WTC11 (cell line): ENCODE data around the gene ARHGAP22. TPM values are rescaled to one million over a fixed set of nuclear protein-coding genes. Genes with fewer than 3 reads are reported as not detected.

ENCODE experiments used
- ATAC-seq: fragments of 200-7000 bp; cut with Tn5 transposase; 2 replicates; pipeline ENCODE4 v1.10.0; 2021; ENCODE audit warnings: mild to moderate bottlenecking, moderate library complexity
- CTCF ChIA-PET: fragments of 300-600 bp; sonication (Branson Sonifier 250); formaldehyde crosslinking; loops from one replicate; lab custom pipeline; 2021; ENCODE audit warnings: antibody characterized with exemption; lab: Charles Lee
- POLR2A ChIA-PET: fragments of 350-600 bp; sonication (Branson Sonifier 250); formaldehyde crosslinking; loops from one replicate; lab custom pipeline; 2021; ENCODE audit warnings: antibody characterized with exemption; lab: Charles Lee
- DNase-seq: peaks from one replicate; pipeline ENCODE4 v3.0.0; 2021; ENCODE audit warnings: low spot score
- H3K27ac Mint-ChIP-seq: 2 replicates; pipeline ENCODE4 v1.8.0; 2021; ENCODE audit warnings: mixed read lengths
- H3K27me3 Mint-ChIP-seq: 2 replicates; pipeline ENCODE4 v1.8.0; 2021; ENCODE audit warnings: low read depth, mild to moderate bottlenecking, moderate library complexity, mixed read lengths
- H3K36me3 Mint-ChIP-seq: 2 replicates; pipeline ENCODE4 v1.8.0; 2021; ENCODE audit warnings: mixed read lengths
- H3K4me1 Mint-ChIP-seq: 2 replicates; pipeline ENCODE4 v1.8.0; 2022; ENCODE audit warnings: mixed read lengths
- H3K4me3 Mint-ChIP-seq: 2 replicates; pipeline ENCODE4 v1.8.0; 2021; ENCODE audit warnings: mild to moderate bottlenecking, moderate library complexity, mixed read lengths
- H3K9me3 Mint-ChIP-seq: 2 replicates; pipeline ENCODE4 v1.8.0; 2021; ENCODE audit warnings: mixed read lengths
- GABPB1 ChIP-seq: sonication (generic); formaldehyde crosslinking; IDR thresholded peaks from 2 replicates; pipeline ENCODE4 v1.8.1; 2023; ENCODE audit warnings: mild to moderate bottlenecking, missing genetic modification reagents
- NFE2L1 ChIP-seq: sonication (generic); formaldehyde crosslinking; IDR thresholded peaks from 2 replicates; pipeline ENCODE4 v1.8.1; 2023; ENCODE audit warnings: missing genetic modification reagents
- NR3C1 ChIP-seq: sonication (generic); formaldehyde crosslinking; conservative IDR thresholded peaks from 2 replicates; pipeline ENCODE4 v1.8.1; 2023; ENCODE audit warnings: low read depth, mild to moderate bottlenecking, missing genetic modification reagents
- SMAD4 ChIP-seq: sonication (generic); formaldehyde crosslinking; IDR thresholded peaks from 2 replicates; pipeline ENCODE4 v1.8.0; 2022; ENCODE audit warnings: mild to moderate bottlenecking, missing genetic modification reagents
- SOX15 ChIP-seq: fragments of 250-450 bp; sonication (Bioruptor Pico); IDR thresholded peaks from 2 replicates; pipeline ENCODE4 v1.9.0; 2021; ENCODE audit warnings: mild to moderate bottlenecking
- TEAD1 ChIP-seq: sonication (generic); formaldehyde crosslinking; IDR thresholded peaks from 2 replicates; pipeline ENCODE4 v1.8.0; 2022; ENCODE audit warnings: mild to moderate bottlenecking, missing genetic modification reagents
- TEAD4 ChIP-seq: sonication (generic); formaldehyde crosslinking; IDR thresholded peaks from 2 replicates; pipeline ENCODE4 v1.8.0; 2022; ENCODE audit warnings: mild to moderate bottlenecking, missing genetic modification reagents
- TP53 ChIP-seq: sonication (generic); formaldehyde crosslinking; IDR thresholded peaks from 2 replicates; pipeline ENCODE4 v1.8.1; 2023; ENCODE audit warnings: mild to moderate bottlenecking, missing genetic modification reagents
- ZNF121 ChIP-seq: sonication (generic); formaldehyde crosslinking; IDR thresholded peaks from 2 replicates; pipeline ENCODE4 v1.8.0; 2023; ENCODE audit warnings: missing genetic modification reagents
- ZNF138 ChIP-seq: sonication (generic); formaldehyde crosslinking; conservative IDR thresholded peaks from 2 replicates; pipeline ENCODE4 v1.8.1; 2022; ENCODE audit warnings: mild to moderate bottlenecking, moderate library complexity, missing genetic modification reagents
- ZNF263 ChIP-seq: sonication (generic); formaldehyde crosslinking; IDR thresholded peaks from 2 replicates; pipeline ENCODE4 v1.8.1; 2022; ENCODE audit warnings: low read depth, mild to moderate bottlenecking, moderate library complexity, missing genetic modification reagents
- ZNF423 ChIP-seq: fragments of 250-450 bp; sonication (Bioruptor Pico); IDR thresholded peaks from 2 replicates; pipeline ENCODE4 v2.1.2; 2022; ENCODE audit warnings: mild to moderate bottlenecking, moderate library complexity
- total RNA-seq: library from RNA; stranded (reverse); gene quantifications from 3 replicates; pipeline ENCODE4 v1.2.3, GENCODE V29; 2021
- TF ChIP-seq, protein P1 (sequence below): sonication (generic); formaldehyde crosslinking; IDR thresholded peaks from 2 replicates; pipeline ENCODE4 v1.8.1; 2023; ENCODE audit warnings: mild to moderate bottlenecking, missing genetic modification reagents
- TF ChIP-seq, protein P2 (sequence below): sonication (generic); formaldehyde crosslinking; IDR thresholded peaks from 2 replicates; pipeline ENCODE4 v1.8.1; 2023; ENCODE audit warnings: mild to moderate bottlenecking, moderate library complexity, missing genetic modification reagents
- TF ChIP-seq, protein P3 (sequence below): sonication (generic); formaldehyde crosslinking; IDR thresholded peaks from 2 replicates; pipeline ENCODE4 v1.8.0; 2022; ENCODE audit warnings: mild to moderate bottlenecking, missing genetic modification reagents
- TF ChIP-seq, protein P4 (sequence below): sonication (generic); formaldehyde crosslinking; IDR thresholded peaks from 2 replicates; pipeline ENCODE4 v1.8.1; 2023; ENCODE audit warnings: mild to moderate bottlenecking, missing genetic modification reagents, moderate library complexity
- TF ChIP-seq, protein P5 (sequence below): fragments of 250-450 bp; sonication (Bioruptor Pico); IDR thresholded peaks from 2 replicates; pipeline ENCODE4 v1.9.0; 2021; ENCODE audit warnings: moderate library complexity, mild to moderate bottlenecking, inconsistent platforms, borderline replicate concordance
- TF ChIP-seq, protein P6 (sequence below): sonication (generic); formaldehyde crosslinking; IDR thresholded peaks from 2 replicates; pipeline ENCODE4 v1.8.1; 2022; ENCODE audit warnings: mild to moderate bottlenecking, moderate library complexity, missing genetic modification reagents
- TF ChIP-seq, protein P7 (sequence below): fragments of 250-450 bp; sonication (Bioruptor Pico); IDR thresholded peaks from 2 replicates; pipeline ENCODE4 v1.9.0; 2021; ENCODE audit warnings: mild to moderate bottlenecking, borderline replicate concordance
- TF ChIP-seq, protein P8 (sequence below): sonication (generic); formaldehyde crosslinking; IDR thresholded peaks from 2 replicates; pipeline ENCODE4 v1.8.1; 2022; ENCODE audit warnings: missing genetic modification reagents, borderline replicate concordance
- TF ChIP-seq, protein P9 (sequence below): fragments of 250-450 bp; sonication (Bioruptor Pico); IDR thresholded peaks from 2 replicates; pipeline ENCODE4 v2.1.2; 2022; ENCODE audit warnings: mild to moderate bottlenecking, moderate library complexity

Gene ARHGAP22
- total RNA-seq, 1 experiment from 2014 or later, result 8.6 TPM

DNA sequence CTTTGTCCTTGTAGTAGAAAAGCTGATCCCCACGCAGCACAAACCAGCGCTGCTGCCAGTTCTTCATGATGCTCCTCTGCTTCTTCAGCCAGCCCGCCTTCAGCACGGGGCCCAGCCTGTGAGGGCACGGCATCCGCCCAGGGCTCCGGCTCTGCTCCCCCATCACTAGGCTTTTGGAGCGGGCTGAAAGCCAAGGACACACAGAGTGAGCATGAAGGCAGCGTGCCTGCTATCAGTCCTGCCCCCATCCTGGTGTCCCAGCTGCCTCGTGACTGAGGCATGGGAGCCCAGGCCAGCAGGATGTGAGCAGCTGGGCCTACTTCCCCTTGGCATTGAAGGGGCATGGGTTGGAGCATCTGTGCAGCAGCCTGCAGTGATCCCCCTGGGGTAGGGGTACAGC lies 21.9 kb downstream of the ARHGAP22 start:
- H3K4me3 Mint-ChIP-seq, result no peak overlapping the region
- ChIA-PET CTCF (no interaction called here), POLR2A (no interaction called here)
- DNase-seq, result no peak
- H3K27ac Mint-ChIP-seq, result no peak overlapping the region
- H3K4me1 Mint-ChIP-seq, result peaks cover 11% of the 10 kb centered on the region
- ATAC-seq, result no peak
- TF ChIP-seq, protein P1, sequence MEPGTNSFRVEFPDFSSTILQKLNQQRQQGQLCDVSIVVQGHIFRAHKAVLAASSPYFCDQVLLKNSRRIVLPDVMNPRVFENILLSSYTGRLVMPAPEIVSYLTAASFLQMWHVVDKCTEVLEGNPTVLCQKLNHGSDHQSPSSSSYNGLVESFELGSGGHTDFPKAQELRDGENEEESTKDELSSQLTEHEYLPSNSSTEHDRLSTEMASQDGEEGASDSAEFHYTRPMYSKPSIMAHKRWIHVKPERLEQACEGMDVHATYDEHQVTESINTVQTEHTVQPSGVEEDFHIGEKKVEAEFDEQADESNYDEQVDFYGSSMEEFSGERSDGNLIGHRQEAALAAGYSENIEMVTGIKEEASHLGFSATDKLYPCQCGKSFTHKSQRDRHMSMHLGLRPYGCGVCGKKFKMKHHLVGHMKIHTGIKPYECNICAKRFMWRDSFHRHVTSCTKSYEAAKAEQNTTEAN (CRISPR knock-in tag), result no peak
- no peak for TF ChIP-seq GABPB1
- TF ChIP-seq, protein P2, sequence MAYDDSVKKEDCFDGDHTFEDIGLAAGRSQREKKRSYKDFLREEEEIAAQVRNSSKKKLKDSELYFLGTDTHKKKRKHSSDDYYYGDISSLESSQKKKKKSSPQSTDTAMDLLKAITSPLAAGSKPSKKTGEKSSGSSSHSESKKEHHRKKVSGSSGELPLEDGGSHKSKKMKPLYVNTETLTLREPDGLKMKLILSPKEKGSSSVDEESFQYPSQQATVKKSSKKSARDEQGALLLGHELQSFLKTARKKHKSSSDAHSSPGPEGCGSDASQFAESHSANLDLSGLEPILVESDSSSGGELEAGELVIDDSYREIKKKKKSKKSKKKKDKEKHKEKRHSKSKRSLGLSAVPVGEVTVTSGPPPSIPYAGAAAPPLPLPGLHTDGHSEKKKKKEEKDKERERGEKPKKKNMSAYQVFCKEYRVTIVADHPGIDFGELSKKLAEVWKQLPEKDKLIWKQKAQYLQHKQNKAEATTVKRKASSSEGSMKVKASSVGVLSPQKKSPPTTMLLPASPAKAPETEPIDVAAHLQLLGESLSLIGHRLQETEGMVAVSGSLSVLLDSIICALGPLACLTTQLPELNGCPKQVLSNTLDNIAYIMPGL, result no peak
- no peak for TF ChIP-seq SMAD4 (CRISPR knock-in tag)
- TF ChIP-seq ZNF423 (CRISPR knock-in tag), result no peak
- TF ChIP-seq NR3C1 (CRISPR knock-in tag), result no peak
- TF ChIP-seq TEAD4 (CRISPR knock-in tag), result no peak
- H3K27me3 Mint-ChIP-seq, result peaks cover 5% of the 10 kb centered on the region; the same call in 1 of the 2 replicates
- H3K36me3 Mint-ChIP-seq, result peaks cover 12% of the 10 kb centered on the region
- H3K9me3 Mint-ChIP-seq, result peaks cover 23% of the 10 kb centered on the region

DNA sequence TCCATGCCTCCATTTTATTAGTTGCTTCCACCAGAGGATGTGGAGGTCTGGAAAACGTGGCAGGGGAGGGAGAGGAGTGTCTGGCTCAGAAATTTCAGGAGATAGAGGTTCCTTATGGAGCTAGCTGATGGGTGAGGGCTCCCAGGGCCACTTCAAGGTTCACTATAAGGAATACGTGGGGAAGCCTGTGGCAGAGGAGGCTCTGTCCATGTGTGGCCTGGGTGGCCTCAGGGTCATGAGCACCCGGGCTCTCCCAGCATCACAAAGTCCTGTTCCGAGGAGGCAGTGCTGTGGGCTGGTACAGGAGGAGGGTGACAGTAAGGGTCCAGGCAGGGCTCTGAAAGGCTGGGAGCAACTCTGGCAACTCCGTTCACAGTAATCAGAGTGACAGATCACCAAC lies 24.6 kb downstream of the ARHGAP22 start:
- TF ChIP-seq, protein P3, sequence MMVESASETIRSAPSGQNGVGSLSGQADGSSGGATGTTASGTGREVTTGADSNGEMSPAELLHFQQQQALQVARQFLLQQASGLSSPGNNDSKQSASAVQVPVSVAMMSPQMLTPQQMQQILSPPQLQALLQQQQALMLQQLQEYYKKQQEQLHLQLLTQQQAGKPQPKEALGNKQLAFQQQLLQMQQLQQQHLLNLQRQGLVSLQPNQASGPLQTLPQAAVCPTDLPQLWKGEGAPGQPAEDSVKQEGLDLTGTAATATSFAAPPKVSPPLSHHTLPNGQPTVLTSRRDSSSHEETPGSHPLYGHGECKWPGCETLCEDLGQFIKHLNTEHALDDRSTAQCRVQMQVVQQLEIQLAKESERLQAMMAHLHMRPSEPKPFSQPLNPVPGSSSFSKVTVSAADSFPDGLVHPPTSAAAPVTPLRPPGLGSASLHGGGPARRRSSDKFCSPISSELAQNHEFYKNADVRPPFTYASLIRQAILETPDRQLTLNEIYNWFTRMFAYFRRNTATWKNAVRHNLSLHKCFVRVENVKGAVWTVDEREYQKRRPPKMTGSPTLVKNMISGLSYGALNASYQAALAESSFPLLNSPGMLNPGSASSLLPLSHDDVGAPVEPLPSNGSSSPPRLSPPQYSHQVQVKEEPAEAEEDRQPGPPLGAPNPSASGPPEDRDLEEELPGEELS (CRISPR knock-in tag), result no peak
- TF ChIP-seq, protein P4, sequence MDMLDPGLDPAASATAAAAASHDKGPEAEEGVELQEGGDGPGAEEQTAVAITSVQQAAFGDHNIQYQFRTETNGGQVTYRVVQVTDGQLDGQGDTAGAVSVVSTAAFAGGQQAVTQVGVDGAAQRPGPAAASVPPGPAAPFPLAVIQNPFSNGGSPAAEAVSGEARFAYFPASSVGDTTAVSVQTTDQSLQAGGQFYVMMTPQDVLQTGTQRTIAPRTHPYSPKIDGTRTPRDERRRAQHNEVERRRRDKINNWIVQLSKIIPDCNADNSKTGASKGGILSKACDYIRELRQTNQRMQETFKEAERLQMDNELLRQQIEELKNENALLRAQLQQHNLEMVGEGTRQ (CRISPR knock-in tag), result no peak
- TF ChIP-seq ZNF121 (no peak), ZNF138 (CRISPR knock-in tag) (no peak), TEAD1 (CRISPR knock-in tag) (no peak), GABPB1 (no peak), ZNF263 (no peak), NFE2L1 (CRISPR knock-in tag) (no peak), TP53 (CRISPR knock-in tag) (no peak), SOX15 (no peak)
- TF ChIP-seq, protein P5, sequence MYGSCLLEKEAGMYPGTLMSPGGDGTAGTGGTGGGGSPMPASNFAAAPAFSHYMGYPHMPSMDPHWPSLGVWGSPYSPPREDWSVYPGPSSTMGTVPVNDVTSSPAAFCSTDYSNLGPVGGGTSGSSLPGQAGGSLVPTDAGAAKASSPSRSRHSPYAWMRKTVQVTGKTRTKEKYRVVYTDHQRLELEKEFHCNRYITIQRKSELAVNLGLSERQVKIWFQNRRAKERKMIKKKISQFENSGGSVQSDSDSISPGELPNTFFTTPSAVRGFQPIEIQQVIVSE (CRISPR knock-in tag), result no peak
- TF ChIP-seq, protein P6, sequence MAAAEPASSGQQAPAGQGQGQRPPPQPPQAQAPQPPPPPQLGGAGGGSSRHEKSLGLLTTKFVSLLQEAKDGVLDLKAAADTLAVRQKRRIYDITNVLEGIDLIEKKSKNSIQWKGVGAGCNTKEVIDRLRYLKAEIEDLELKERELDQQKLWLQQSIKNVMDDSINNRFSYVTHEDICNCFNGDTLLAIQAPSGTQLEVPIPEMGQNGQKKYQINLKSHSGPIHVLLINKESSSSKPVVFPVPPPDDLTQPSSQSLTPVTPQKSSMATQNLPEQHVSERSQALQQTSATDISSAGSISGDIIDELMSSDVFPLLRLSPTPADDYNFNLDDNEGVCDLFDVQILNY (CRISPR knock-in tag), result no peak
- TF ChIP-seq, protein P7, sequence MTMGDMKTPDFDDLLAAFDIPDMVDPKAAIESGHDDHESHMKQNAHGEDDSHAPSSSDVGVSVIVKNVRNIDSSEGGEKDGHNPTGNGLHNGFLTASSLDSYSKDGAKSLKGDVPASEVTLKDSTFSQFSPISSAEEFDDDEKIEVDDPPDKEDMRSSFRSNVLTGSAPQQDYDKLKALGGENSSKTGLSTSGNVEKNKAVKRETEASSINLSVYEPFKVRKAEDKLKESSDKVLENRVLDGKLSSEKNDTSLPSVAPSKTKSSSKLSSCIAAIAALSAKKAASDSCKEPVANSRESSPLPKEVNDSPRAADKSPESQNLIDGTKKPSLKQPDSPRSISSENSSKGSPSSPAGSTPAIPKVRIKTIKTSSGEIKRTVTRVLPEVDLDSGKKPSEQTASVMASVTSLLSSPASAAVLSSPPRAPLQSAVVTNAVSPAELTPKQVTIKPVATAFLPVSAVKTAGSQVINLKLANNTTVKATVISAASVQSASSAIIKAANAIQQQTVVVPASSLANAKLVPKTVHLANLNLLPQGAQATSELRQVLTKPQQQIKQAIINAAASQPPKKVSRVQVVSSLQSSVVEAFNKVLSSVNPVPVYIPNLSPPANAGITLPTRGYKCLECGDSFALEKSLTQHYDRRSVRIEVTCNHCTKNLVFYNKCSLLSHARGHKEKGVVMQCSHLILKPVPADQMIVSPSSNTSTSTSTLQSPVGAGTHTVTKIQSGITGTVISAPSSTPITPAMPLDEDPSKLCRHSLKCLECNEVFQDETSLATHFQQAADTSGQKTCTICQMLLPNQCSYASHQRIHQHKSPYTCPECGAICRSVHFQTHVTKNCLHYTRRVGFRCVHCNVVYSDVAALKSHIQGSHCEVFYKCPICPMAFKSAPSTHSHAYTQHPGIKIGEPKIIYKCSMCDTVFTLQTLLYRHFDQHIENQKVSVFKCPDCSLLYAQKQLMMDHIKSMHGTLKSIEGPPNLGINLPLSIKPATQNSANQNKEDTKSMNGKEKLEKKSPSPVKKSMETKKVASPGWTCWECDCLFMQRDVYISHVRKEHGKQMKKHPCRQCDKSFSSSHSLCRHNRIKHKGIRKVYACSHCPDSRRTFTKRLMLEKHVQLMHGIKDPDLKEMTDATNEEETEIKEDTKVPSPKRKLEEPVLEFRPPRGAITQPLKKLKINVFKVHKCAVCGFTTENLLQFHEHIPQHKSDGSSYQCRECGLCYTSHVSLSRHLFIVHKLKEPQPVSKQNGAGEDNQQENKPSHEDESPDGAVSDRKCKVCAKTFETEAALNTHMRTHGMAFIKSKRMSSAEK, result no peak
- TF ChIP-seq, protein P8, sequence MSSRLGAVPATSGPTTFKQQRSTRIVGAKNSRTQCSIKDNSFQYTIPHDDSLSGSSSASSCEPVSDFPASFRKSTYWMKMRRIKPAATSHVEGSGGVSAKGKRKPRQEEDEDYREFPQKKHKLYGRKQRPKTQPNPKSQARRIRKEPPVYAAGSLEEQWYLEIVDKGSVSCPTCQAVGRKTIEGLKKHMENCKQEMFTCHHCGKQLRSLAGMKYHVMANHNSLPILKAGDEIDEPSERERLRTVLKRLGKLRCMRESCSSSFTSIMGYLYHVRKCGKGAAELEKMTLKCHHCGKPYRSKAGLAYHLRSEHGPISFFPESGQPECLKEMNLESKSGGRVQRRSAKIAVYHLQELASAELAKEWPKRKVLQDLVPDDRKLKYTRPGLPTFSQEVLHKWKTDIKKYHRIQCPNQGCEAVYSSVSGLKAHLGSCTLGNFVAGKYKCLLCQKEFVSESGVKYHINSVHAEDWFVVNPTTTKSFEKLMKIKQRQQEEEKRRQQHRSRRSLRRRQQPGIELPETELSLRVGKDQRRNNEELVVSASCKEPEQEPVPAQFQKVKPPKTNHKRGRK (CRISPR knock-in tag), result no peak
- TF ChIP-seq, protein P9, sequence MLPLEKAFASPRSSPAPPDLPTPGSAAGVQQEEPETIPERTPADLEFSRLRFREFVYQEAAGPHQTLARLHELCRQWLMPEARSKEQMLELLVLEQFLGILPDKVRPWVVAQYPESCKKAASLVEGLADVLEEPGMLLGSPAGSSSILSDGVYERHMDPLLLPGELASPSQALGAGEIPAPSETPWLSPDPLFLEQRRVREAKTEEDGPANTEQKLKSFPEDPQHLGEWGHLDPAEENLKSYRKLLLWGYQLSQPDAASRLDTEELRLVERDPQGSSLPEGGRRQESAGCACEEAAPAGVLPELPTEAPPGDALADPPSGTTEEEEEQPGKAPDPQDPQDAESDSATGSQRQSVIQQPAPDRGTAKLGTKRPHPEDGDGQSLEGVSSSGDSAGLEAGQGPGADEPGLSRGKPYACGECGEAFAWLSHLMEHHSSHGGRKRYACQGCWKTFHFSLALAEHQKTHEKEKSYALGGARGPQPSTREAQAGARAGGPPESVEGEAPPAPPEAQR (CRISPR knock-in tag), result no peak
- ChIA-PET CTCF (interaction anchor here (0.7 to 1.6 kb wide), 4 partner anchors 45 to 136 kb away, joined by 3 to 7 read pairs (median 5); no protein-coding TSS in a partner anchor), POLR2A (no interaction called here)
- H3K27ac Mint-ChIP-seq, result no peak overlapping the region
- no peak for DNase-seq
- peaks cover 6% of the 10 kb centered on the region for H3K36me3 Mint-ChIP-seq
- peaks cover 3% of the 10 kb centered on the region; the same call in 1 of the 2 replicates for H3K27me3 Mint-ChIP-seq
- peaks cover 11% of the 10 kb centered on the region for H3K9me3 Mint-ChIP-seq
- no peak overlapping the region for H3K4me3 Mint-ChIP-seq
- no peak for ATAC-seq
- peaks cover 12% of the 10 kb centered on the region for H3K4me1 Mint-ChIP-seq
